Tibial nerve (tissue), 4 donors: ENCODE results near the gene BICDL2.

Source experiments
- CTCF ChIP-seq, 5 experiments: fragments of 200-600 bp in 3 of 5; fragments of 450-650 bp in 2 of 5; sonication (generic) in 3 of 5; IDR thresholded peaks; one replicate each; pipeline ENCODE4 v1.5.1; 2016 to 2019; ENCODE audit warnings: antibody characterized with exemption in 5 of 5, mild to moderate bottlenecking in 3 of 5, moderate library complexity in 2 of 5
- EP300 ChIP-seq, 2 donors: sonication (generic); formaldehyde crosslinking; IDR thresholded peaks; one replicate each; pipeline ENCODE4 v1.6.1; 2017; ENCODE audit warnings: antibody characterized with exemption in 2 of 2, mild to moderate bottlenecking in 1 of 2
- POLR2A ChIP-seq, 2 donors: fragments of 450-650 bp; IDR thresholded peaks; one replicate each; pipeline ENCODE4 v1.6.1; 2017; ENCODE audit warnings: antibody characterized with exemption in 2 of 2, mild to moderate bottlenecking in 2 of 2, moderate library complexity in 2 of 2

- no peak for TF ChIP-seq CTCF (IDR thresholded peaks at IDR 0.05)
- no peak for TF ChIP-seq POLR2A (IDR thresholded peaks at IDR 0.05)
- TF ChIP-seq EP300 (IDR thresholded peaks at IDR 0.05) = no peak
Measured at GRCh38 chr16:3019594-3020246, 17.0 kb downstream of the BICDL2 start.
